Measurements from ENCODE around the gene FAT1.

FAT1 gene

DNA sequence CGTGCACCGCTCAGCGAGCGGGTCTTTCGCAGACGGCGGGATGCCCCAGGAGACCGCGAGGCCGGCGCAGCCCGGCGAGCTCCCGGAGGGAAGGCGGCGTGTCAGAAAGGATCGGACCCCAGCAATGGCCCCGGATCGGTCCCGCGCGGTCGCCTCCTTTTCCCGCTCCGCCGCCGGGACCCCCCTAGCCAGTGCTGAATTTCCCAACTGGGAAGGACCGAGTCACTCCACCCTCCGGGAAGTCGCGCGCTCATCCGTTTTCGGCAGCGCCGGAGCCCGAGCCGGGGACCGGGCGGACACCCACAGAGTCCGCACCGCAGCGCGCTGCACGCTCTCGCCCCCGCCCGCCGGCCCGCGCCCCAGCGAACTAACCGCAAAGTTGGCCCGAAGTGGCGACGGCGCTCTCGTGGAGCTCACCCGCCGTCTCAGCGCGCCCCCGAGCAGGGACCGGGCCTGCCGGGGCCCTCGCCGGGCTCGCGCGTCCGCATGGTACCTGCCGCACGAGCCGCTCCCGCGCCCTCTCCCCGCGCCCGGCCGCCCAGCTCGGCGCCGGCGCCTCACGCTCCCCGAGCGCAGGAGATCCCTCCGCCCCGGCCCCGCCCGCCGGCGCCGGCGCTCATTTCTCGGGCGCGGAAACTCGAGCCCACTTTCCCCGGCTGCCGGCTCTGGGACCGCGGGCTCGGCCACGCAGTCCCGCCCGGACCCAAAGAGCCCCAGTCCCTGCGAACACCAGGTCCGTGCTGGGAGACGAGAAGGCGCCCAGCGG is at the start of gene FAT1:
Gene FAT1, minus strand, starts transcription at position 565 of the 766 bp plus-strand sequence. CDS start 14,029 bp downstream, outside the sequence.
- Mint-ChIP-seq H3K4me3 (peak within 1 kb of the TSS; percentile 97), H3K4me1 (peaks cover 27% of the 10 kb centered on the region), H3K27ac (peak within 1 kb of the TSS; percentile 96), H3K36me3 (ENCODE audit: low read depth) (no peaks in the 10 kb centered on the region), H3K27me3 (ENCODE audit: low read depth, poor library complexity) (peaks cover 10% of the 10 kb centered on the region), H3K9me3 (no peaks in the 10 kb centered on the region)
- peak; percentile 82 for DNase-seq
- no peak for TF ChIP-seq CTCF (IDR thresholded peaks at IDR 0.05)

DNA sequence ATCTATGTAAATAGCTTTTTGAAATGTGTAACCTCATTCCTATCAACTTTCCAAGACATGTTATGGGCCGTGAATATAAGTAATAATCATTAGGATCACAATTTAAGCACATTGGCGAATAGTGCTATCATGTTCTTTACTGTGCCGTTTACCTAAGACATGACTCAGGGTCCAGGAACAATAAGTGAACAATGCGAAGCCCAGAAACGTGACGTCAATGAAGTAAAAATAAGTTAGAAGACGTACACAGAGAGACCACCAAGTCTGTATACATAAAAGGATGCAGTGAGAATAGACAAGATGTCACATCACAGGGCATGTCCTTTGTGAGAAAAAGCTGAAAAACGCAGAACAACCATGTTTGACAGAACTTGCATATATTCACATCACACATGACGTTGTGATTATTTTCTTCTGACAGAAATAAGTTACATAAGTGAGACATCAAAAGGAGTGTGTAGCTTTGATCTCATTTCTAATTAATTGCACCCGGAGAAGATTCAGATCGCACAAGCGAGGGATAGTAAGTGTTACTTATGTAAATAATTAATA is 49.4 kb upstream of the FAT1 start:
- Mint-ChIP-seq H3K4me1 (no peaks in the 10 kb centered on the region), H3K27me3 (ENCODE audit: low read depth, poor library complexity) (peaks cover 8% of the 10 kb centered on the region), H3K36me3 (ENCODE audit: low read depth) (no peaks in the 10 kb centered on the region), H3K4me3 (no peak overlapping the region), H3K27ac (no peak overlapping the region), H3K9me3 (peaks cover 6% of the 10 kb centered on the region)
- DNase-seq, result no peak
- no peak for TF ChIP-seq CTCF (IDR thresholded peaks at IDR 0.05)

GRCh38 chr4:186771624-186772023 is 48.0 kb upstream of the FAT1 start:
- no peak for TF ChIP-seq CTCF (IDR thresholded peaks at IDR 0.05)
- no peaks in the 10 kb centered on the region for H3K4me1 Mint-ChIP-seq
- peaks cover 8% of the 10 kb centered on the region for H3K27me3 Mint-ChIP-seq (ENCODE audit: low read depth, poor library complexity)
- H3K9me3 Mint-ChIP-seq, result peaks cover 11% of the 10 kb centered on the region
- no peak overlapping the region for H3K27ac Mint-ChIP-seq
- no peak overlapping the region for H3K4me3 Mint-ChIP-seq
- H3K36me3 Mint-ChIP-seq (ENCODE audit: low read depth), result no peaks in the 10 kb centered on the region
- DNase-seq, result no peak

- Mint-ChIP-seq H3K27ac (no peak overlapping the region), H3K36me3 (ENCODE audit: low read depth) (no peaks in the 10 kb centered on the region), H3K9me3 (peaks cover 11% of the 10 kb centered on the region), H3K4me3 (no peak overlapping the region), H3K27me3 (ENCODE audit: low read depth, poor library complexity) (peaks cover 8% of the 10 kb centered on the region), H3K4me1 (peaks cover 4% of the 10 kb centered on the region)
- TF ChIP-seq CTCF (IDR thresholded peaks at IDR 0.05), result no peak
- DNase-seq, result no peak
Observed at GRCh38 chr4:186770481-186771175, 47.0 kb upstream of the FAT1 start.

DNA sequence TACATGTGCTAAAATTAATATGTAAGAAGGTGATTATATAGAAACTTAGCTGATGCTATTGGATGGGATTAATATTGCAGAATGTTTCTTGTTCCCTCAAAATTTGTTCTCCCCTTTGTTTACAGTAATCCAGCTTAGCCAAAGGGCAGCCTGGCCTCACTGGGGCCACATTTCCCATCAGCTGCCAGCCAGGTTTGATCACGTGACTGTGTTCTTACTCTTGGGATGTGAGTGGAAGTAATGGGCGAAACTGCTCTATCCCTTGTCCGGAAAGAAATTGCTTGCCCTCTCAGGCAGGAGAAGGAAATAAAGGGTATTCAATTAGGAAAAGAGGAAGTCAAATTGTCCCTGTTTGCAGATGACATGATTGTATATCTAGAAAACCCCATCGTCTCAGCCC is 44.1 kb upstream of the FAT1 start:
- no peak overlapping the region for H3K4me3 Mint-ChIP-seq
- no peak overlapping the region for H3K27ac Mint-ChIP-seq
- H3K9me3 Mint-ChIP-seq, result peaks cover 11% of the 10 kb centered on the region
- TF ChIP-seq CTCF (IDR thresholded peaks at IDR 0.05), result no peak
- no peaks in the 10 kb centered on the region for H3K36me3 Mint-ChIP-seq (ENCODE audit: low read depth)
- peaks cover 12% of the 10 kb centered on the region for H3K4me1 Mint-ChIP-seq
- DNase-seq, result no peak
- H3K27me3 Mint-ChIP-seq (ENCODE audit: low read depth, poor library complexity), result peaks cover 10% of the 10 kb centered on the region

Measured in nephron progenitor cell (in vitro differentiated cells).